OCI-M2 (cell line): ENCODE data around the gene FLT4.
"Not testable (repeated sequence)": the region's sequence is repeated elsewhere in the genome, so short reads cannot be mapped to it uniquely, and the experiment has no call there.

Source experiments
- DNase-seq: peaks from one replicate; lab custom pipeline; 2025; ENCODE audit not compliant: unreplicated experiment; lab: John Stamatoyannopoulos, UW

Gene FLT4

DNA sequence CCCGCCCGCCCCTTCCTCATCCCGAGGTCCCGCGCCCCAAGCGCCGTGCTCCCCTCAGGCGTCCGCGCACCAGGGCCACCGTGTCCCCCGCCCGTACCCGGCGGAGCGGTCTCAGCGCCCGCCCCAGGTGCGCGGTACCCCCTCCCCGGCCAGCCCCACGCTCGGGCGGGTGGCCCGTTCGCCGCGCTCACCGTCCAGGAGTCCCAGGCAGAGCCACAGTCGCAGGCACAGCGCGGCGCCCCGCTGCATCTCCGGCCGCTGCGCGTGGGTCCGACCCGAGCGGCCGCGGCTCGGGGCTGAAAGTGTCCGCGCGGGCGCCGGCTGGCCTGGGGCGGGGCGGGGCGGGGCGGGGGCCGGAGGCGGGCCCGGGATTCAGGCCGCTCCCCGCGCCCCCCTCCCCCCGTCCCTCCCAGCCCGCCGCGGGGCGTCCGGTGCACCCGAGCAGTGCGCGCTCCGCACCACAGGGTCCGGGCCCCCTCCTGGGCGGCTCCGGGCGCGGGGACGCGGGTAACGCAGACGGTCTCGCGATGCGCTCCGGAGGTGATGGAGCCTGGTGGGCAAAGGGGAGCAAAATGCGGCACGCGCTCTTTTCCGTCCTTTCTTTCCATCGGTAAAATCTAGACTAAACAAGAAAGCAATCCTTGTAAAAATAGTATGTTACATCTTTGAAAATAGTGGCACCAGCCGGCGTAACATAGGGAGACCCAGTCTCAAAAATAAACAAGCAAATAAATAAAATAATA, at the start of gene FLT4:
TSS of gene FLT4 (minus strand) at position 304 of the 743 bp plus-strand sequence. CDS start at position 249, 55 bp downstream.
- DNase-seq = no peak

DNA sequence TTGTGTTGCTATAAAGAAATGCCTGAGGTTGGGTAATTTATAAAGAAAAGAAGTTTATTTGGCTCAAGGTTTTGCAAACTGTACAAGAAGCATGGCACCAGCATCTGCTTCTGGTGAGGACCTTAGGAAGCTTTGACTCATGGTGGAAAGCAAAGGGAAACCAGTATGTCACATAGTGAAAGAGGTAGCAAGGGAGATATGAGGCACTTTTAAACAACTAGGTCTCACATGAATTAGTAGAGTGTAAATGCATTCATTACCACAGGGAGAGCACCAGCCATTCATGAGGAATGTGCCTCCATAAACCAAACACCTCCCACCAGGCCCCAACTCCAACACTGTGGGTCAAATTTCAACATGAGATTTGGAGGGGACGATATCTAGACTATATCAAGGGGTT, 49.6 kb upstream of the FLT4 start:
- DNase-seq = no peak

DNA sequence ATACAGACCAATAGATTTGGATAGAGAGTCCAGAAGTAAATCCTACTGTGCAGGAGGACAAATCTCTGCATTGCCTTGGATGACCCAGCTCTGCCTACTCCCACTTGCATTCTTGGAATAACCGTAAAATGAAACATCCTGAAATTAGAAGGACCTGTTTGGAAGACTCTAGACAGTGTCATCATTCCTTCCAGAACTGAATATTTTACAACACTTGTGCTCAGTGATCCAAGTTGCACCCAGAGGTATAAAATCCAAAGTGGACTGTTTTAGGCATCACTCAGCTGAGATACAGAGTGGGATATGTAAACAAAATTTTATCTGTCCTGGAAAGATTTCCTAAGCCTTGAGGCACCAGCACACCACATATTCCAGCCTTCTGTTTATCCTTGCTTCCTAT, 46.7 kb upstream of the FLT4 start:
- DNase-seq = no peak

DNA sequence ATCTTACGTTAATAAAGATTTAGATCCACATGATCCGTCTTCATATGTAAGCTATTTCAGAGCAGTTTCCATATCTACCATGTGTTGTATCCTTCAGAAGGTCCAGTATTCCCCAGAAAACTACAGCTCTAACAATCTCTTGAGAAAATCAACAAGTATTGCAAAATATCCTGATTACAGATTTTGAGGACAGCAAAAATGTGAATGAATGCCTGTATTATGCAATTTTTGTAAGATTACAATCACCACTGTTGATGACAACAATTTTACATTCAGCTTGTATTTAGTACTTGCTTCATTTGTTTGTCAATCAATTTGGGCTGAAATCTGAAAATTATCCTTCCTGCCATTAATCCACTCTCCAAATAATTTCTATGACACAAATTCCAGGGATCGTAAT, 43.0 kb upstream of the FLT4 start:
- no peak for DNase-seq

DNA sequence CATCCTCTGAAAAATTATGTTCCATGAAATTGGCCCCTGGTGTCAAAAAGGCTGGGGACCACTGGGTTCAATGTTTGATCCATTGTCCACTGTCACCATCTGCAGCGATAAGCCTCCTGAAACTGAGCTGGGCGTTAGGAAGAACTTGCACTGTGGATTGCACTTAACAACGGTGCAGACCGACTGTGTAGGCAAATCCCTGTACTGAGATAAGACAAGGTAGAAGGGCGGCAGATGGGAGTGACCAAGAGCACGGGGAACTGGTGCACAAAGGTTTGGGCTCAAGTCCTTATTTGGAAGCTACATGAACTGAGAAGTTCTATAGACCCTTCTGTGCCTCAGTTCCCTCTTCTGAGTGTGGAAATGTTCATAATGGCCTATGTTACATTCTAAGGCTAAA, 41.6 kb upstream of the FLT4 start:
- no peak for DNase-seq

DNA sequence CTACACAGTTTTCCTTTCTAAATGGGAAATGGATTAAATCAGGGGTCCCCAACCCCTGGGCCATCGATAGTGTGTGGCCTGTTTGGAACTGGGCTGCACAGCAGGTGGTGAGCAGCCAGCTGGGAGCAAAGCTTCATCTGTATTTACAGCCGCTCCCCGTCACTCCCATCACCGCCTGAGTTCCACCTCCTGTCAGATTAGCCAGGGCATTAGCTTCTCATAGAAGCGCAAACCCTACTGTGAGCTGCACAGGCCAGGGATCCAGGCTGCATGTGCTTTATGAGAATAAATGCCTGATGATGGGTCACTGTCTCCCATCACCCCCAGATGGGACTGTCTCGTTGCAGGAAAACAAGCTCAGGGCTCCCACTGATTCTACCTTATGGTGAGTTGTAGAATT, 41.2 kb upstream of the FLT4 start:
- no peak for DNase-seq

DNA sequence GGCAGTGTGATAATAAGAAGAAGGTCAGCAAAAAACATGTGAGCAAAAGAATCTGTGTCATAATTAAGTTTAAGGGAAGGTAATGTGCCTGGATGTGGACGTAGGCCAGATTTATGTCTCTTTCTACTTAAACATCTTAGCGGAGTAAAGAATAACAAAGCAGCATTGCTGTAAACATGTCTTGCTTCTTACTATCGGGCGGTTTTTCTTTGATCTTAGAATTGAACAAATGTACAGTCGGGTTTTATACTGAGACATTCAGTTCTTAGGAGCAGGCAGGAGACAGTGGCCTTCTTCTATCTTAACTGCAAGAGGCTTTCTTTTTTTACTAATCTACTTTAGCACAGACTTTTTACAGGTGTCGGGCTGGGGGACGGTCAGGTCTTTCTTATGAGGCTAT, 40.4 kb upstream of the FLT4 start:
- no peak for DNase-seq

DNA sequence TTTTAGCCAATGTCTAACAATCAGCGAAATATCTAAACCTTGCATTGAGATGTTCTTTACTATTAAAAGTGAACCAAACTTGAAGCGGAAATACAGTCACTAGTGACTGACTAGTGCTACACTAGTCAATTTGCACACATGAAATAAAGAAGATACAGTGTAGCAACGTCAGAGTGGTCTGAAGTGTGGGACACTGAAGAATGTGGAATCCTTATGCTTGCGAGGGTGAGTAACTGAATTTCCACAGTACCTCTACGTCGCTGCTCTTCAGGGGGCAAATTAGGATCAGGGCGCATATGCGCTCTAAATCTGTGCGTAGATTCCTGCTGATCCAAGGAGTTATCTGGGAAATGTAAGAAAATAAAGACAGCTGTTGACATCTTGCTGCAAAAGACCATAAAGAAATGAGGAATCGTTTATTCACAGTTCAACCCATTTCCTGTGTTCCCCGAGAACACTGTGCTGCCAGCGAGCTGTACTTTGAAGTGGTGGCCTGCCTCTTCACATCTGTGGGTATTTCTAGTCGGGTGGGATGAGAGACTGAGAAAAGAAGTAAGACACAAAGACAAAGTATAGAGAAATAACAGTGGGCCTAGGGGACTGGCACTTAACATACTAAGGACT, 39.8 kb upstream of the FLT4 start:
- DNase-seq = no peak

DNA sequence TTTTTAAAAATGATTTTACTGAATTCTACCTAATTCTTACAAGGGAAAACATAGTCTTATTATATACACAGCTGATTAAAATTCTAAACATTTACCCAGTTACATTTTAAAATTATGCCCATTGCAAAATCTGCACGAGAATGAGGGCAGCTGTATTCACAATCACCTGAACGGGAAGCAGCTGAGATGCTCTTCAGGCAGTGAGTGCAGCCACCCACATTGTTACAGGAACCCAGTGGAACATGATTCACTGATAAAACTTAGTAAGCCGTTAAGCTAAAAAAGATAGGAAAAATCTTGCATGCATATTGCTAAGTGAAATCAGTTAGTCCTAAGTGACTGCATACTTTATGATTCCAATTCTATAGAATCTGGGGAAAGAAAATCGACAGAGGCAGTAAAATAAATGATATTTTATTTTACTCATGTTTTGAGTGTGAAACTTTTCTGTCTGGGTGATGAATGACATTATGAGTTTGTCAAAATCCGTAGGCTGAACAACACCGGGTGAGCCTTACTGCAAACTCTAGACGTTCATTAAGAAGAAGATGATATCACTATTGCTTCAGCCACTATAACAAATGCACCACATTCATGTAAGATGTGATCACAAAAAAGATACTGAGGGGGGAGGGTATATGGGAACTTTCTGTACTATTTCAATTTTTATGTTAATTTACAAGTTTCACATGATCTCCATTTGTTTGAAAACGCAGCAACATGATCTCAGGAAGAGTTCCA, 39.1 kb upstream of the FLT4 start:
- no peak for DNase-seq

DNA sequence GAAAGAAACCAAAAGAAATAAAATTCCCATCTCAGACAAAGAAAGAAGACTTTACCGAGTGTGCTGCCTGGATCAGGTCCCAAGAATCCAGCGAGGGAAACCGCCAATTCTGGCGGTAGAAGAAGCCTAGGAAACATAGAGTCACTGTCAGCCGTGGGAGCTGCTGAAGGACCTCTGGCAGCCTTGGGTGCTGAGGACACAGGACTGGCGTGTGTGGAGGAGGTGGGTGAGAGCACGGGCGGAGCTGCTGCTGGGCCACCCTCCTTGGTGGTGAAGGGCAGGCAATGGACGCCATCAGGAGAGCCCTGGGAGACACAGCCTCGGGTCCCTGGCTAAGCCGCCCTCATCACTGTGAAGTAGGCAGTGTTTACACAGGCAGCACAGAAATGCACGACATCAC, 37.4 kb upstream of the FLT4 start:
- DNase-seq = not testable (repeated sequence)

DNA sequence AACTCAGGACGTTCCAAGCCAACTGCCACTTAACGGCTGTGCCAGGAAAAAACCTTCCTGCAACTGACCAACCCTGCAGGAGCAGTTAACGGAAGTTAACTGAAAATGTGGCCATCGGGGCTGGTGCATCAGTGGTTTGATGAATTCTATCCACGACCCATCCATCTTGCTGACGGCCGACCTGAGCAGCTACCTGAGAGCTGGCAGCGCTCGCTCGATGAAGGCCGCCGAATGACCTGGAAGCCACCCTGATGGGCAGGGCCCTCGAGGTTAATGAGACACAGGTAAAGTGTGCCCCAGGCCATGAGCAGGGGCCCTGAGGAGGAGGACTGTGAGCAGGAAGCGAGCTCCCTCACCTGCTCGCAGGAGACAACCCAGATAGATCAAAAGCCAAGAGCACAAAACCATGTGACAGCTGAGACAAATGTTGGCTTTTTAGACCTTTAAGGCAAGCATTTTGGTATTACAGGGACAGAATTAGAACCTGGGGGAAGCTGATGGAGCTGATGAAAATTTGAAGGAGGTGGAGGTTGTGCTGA, 35.3 kb upstream of the FLT4 start:
- no peak for DNase-seq

DNA sequence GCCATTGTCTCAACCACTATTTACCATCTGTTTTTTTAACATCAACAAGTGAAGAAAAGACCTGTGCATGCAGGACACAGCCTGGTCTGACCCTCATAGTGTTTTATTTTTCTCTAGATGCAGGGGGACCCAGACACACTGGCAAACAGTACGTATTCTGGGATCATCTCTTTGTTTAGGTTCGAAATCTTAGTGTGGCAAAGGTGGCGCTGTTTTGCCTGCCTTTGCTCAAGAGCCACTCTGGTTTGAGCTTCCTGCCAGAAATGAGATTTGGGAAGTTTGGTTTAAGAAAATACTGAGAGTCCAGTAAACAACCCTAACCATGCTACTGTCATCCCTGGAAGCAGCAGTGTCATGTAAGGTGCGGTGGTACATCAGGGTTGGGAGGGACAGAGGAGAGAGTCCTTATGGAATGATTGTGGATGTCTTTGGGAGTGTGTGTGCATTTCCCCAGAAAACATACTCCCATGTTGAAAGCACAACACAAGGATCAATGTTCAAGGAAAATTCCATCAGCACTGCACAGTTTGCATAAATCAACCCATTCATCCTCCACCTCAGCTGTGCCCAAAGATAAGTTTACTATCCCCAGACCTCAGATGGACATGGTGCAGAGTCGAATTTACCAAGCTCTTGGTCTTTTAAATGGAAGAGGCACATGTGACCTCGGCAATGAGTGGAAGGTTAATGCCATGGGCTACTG, 34.0 kb upstream of the FLT4 start:
- no peak for DNase-seq

DNA sequence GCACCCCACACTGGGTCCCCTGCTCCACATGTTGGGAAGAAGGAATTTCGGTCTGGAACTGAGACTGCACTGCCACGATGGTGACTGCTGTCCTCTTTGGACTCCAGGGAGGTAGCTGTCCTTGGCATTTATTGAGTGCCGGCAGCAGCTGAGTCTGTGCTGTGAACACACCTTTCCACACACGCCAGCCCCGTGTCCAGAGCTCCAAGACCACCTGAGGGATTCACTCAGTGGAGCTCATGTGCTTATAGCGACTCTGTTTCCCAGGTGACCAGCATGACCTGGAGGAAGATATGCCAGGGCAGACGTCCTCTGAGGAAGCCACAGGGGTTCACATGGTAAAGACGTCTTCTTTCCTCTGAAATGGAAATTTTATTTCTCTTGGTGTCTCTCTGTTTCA, 33.2 kb upstream of the FLT4 start:
- no peak for DNase-seq

DNA sequence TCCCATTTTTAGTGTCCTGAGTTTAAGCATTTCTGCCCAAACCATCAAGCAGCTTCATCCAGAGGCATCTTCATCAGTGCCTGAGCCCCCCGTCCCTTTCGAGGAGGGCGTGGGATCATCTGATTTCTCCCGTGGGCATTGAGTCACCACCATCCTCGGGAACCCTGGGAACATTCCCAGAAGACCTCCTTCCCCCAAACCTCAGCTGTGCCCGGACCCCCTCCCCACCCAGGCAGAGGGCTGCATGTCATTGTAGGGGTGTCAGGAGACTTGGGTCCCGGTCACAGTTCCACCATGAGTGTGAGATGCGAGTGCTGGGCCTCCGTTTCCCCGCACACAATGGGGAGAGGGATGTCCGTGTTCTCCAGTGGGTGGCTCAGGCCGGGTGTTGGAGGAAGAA, 32.6 kb upstream of the FLT4 start:
- DNase-seq = not testable (repeated sequence)

DNA sequence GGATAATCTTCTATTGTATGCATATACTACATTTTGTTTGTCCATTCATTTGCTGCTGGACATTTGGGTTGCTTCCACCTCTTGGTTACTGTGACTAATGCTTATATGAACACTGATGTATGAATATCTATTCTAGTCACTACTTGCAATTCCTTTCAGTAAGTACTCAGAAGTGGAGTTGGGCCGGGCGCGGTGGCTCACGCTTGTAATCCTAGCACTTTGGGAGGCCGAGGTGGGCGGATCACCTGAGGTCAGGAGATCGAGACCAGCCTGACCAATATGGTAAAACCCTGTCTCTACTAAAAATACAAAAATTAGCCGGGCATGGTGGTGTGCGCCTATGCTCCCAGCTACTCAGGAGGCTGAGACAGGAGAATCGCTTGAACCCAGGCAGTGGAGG, 28.9 kb upstream of the FLT4 start:
- not testable (repeated sequence) for DNase-seq

DNA sequence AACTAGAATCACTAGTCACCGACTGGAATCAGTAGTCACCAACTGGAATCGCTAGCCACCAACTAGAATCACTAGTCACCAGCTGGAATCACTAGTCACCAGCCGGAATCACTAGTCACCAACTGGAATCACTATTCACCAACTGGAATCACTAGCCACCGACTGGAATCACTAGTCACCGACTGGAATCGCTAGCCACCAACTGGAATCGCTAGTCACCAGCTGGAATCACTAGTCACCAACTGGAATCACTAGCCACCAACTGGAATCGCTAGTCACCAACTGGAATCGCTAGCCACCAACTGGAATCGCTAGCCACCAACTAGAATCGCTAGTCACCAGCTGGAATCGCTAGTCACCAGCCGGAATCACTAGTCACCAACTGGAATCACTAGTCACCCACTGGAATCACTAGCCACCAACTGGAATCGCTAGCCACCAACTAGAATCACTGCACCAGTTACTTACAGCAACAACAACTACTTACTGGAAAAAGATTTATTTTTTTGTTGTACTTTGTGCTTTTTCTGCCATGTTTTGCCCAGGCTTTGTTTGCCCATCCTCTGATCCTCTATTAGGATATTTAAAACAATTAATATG, 25.7 kb upstream of the FLT4 start:
- DNase-seq = no peak

DNA sequence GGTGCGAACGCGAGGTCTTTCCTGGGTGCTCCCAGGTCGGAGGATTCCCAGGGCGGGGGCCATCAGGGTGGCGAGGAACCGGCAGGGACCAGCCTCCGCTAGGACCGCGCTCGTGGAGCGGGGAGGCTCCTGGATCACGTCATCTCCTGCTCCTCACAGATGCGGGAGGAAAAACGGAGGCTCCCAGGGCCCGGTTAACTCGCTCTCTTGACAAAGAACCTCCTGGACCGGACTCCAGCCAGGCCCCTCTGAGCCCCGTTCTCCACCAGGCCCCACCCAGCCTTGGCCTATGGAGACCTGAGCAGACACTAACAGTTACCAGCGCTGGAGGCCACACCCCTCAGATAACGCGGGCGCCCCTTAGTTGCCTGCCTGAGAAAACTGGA, 24.7 kb upstream of the FLT4 start:
- DNase-seq = not testable (repeated sequence)

DNA sequence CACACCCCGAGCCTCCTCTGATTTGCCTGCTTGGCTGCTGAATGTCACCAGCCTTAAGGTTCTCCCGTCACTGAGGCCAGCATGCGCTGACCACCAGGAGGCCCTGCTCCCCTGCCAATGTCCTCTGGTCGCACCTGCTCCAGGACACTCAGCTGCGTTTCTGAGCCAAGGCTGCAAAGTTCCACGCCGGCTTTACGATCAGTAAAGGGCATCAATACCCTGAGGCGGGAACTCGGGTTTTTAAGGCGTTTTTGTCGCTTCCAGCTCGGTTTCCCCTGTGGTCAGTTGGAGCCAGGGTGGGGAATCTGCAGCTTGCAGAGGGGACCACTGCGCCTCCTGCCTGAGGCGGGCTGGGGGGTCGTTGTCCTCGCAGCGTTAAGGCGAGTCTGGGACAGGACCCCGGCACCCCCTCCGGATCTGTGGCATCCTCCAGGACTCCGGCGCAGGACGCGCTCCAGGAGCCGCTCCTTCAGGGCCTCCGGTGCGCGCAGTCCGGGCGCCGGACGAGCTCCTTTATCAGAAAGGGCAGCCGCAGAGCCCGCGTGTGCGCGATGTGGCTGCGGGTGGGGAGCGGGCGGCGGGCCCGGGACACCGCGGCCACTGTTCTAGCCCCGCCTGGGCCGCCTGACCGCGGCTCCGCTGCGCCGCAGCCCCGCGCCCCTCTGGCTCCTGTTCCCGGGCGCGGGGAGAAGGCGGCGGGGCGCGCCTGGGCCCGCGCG, 24.1 kb upstream of the FLT4 start:
- DNase-seq = no peak

DNA sequence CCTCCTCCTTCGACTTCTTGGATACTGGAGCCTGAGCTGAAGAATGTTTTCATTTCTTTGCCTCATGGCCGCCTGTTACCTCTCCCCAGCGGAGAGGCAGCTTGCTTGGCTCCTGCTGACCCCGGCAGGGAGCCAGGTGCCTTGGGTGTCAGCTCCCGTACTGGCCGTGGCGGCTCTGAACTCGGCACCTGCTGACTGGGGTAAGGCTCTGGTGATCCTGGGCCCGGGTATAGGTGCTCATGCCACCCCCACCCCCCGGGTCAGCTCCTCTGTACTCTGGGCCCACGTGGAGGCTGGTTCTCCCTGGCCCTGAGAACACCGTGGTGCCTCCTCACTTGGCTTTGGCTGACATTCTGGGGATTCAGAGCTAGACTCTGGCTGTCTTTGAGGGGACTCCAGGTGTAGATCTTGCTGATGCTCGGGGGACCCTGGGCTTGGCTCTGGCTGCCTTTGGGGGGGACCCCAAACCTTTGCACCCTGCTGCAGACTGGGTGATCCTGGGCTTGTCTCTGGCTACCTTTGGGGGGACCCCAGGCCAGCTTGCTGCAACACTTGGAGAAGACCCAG, 22.6 kb upstream of the FLT4 start:
- DNase-seq = not testable (repeated sequence)
